Loucy (cell line): ENCODE data around the gene ERH.

Source experiments
- CTCF ChIP-seq: fragments of 200-600 bp; sonication (generic); conservative IDR thresholded peaks from 2 replicates; pipeline ENCODE4 v1.5.1; 2014; ENCODE audit warnings: mild to moderate bottlenecking, antibody characterized with exemption, low read length
- EZH2phosphoT487 ChIP-seq: fragments of 200-600 bp; IDR thresholded peaks from 2 replicates; pipeline ENCODE4 v1.6.1; 2018; ENCODE audit warnings: antibody characterized with exemption, mild to moderate bottlenecking, moderate library complexity, borderline replicate concordance

DNA sequence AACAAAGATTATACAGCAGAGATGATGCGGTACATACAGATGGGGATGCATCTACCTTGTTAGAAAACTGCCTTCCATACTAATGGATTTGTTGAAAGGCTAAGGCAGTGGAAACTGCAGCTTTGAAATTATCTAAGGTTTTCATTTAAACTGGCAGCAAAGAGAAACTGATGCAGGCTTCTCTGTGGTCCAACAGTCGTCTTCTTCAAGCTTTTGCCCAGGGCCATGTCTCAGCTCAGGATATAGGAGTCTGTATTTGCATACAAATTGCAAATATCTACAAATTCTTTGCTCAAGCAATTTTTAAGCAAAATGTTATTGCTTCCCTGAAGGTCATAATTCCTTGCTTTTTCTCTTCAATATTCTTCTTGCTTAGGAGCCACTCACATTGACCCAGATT, 33.7 kb downstream of the ERH start:
- TF ChIP-seq CTCF (no peak), EZH2phosphoT487 (no peak)
